WTC11 (cell line): ENCODE data around the gene PHKA2.

Experiments
- ATF3 ChIP-seq: sonication (generic); formaldehyde crosslinking; conservative IDR thresholded peaks from 2 replicates; pipeline ENCODE4 v1.8.1; 2022; ENCODE audit warnings: mild to moderate bottlenecking, missing genetic modification reagents
- CREB1 ChIP-seq: sonication (generic); formaldehyde crosslinking; IDR thresholded peaks from 2 replicates; pipeline ENCODE4 v1.8.0; 2023; ENCODE audit warnings: mild to moderate bottlenecking, missing genetic modification reagents
- CTCF ChIP-seq: fragments of 200-600 bp; IDR thresholded peaks from 2 replicates; pipeline ENCODE4 v1.8.0; 2022; ENCODE audit warnings: antibody characterized with exemption
- E2F1 ChIP-seq: sonication (generic); formaldehyde crosslinking; IDR thresholded peaks from 2 replicates; pipeline ENCODE4 v1.8.0; 2022; ENCODE audit warnings: mild to moderate bottlenecking, missing genetic modification reagents
- ETV6 ChIP-seq: sonication (generic); formaldehyde crosslinking; IDR thresholded peaks from 2 replicates; pipeline ENCODE4 v1.8.1; 2022; ENCODE audit warnings: mild to moderate bottlenecking, missing genetic modification reagents
- FOXJ3 ChIP-seq: sonication (generic); formaldehyde crosslinking; IDR thresholded peaks from 2 replicates; pipeline ENCODE4 v1.9.0; 2021; ENCODE audit warnings: missing genetic modification reagents, mild to moderate bottlenecking, borderline replicate concordance
- NFYB ChIP-seq: sonication (generic); formaldehyde crosslinking; conservative IDR thresholded peaks from 2 replicates; pipeline ENCODE4 v1.8.0; 2022; ENCODE audit warnings: low read depth, missing genetic modification reagents
- NR1H2 ChIP-seq: sonication (generic); formaldehyde crosslinking; IDR thresholded peaks from 2 replicates; pipeline ENCODE4 v1.9.0; 2021; ENCODE audit warnings: mild to moderate bottlenecking, moderate library complexity, missing genetic modification reagents
- SMAD3 ChIP-seq: sonication (generic); formaldehyde crosslinking; IDR thresholded peaks from 2 replicates; pipeline ENCODE4 v1.8.0; 2022; ENCODE audit warnings: missing genetic modification reagents, mild to moderate bottlenecking, borderline replicate concordance
- TEAD4 ChIP-seq: sonication (generic); formaldehyde crosslinking; IDR thresholded peaks from 2 replicates; pipeline ENCODE4 v1.8.0; 2022; ENCODE audit warnings: mild to moderate bottlenecking, missing genetic modification reagents
- ZNF317 ChIP-seq: sonication (generic); formaldehyde crosslinking; IDR thresholded peaks from 2 replicates; pipeline ENCODE4 v1.8.1; 2023; ENCODE audit warnings: low read depth, mild to moderate bottlenecking, moderate library complexity, missing genetic modification reagents, borderline replicate concordance
- ZNF423 ChIP-seq: fragments of 250-450 bp; sonication (Bioruptor Pico); IDR thresholded peaks from 2 replicates; pipeline ENCODE4 v2.1.2; 2022; ENCODE audit warnings: mild to moderate bottlenecking, moderate library complexity
- ZNF532 ChIP-seq: fragments of 250-450 bp; sonication (Bioruptor Pico); IDR thresholded peaks from 2 replicates; pipeline ENCODE4 v1.9.0; 2021; ENCODE audit warnings: mild to moderate bottlenecking, borderline replicate concordance
- ZSCAN18 ChIP-seq: fragments of 250-450 bp; sonication (Bioruptor Pico); IDR thresholded peaks from 2 replicates; pipeline ENCODE4 v2.1.2; 2022; ENCODE audit warnings: mild to moderate bottlenecking, moderate library complexity

- TF ChIP-seq CTCF (no peak), ETV6 (CRISPR knock-in tag) (no peak), ZNF317 (no peak), SMAD3 (CRISPR knock-in tag) (no peak), CREB1 (CRISPR knock-in tag) (no peak), TEAD4 (no peak), E2F1 (CRISPR knock-in tag) (no peak), NR1H2 (CRISPR knock-in tag) (no peak), ZNF532 (CRISPR knock-in tag) (no peak), NFYB (CRISPR knock-in tag) (no peak), FOXJ3 (CRISPR knock-in tag) (no peak), ATF3 (no peak), ZNF423 (CRISPR knock-in tag) (no peak), ZSCAN18 (CRISPR knock-in tag) (no peak)
Measured at GRCh38 chrX:18964026-18964425, 19.9 kb downstream of the PHKA2 start.
